ENCODE measurements around the gene MKI67. TPM values are rescaled to one million over a fixed set of nuclear protein-coding genes. Genes with fewer than 3 reads are reported as not detected.

Gene MKI67
- total and polyA plus RNA-seq, 2 donors (not counting 1 experiment from before 2014, with no cell fraction given): 0.36 to 0.47 TPM

- Histone ChIP-seq H3K27ac (ENCODE audit: low read length in 2 of 2) (no peak overlapping the region), H3K4me2 (replicated peaks; ENCODE audit: low read depth, low read length, poor library complexity, severe bottlenecking) (no peak overlapping the region), H3K9ac (ENCODE audit: low read length) (no peak overlapping the region), H2AFZ (ENCODE audit: insufficient read depth, low read depth, low read length, poor library complexity, severe bottlenecking) (no peak overlapping the region), H3K27me3 (replicated peaks in 1 of 4; ENCODE audit: control extremely low read depth in 1 of 4, control insufficient read depth in 3 of 4, insufficient read depth in 4 of 4, low read length in 3 of 4) (no peaks in the 10 kb centered on the region), H3K36me3 (replicated peaks in 1 of 2; ENCODE audit: control extremely low read depth in 1 of 2, control insufficient read depth in 1 of 2, extremely low read depth in 1 of 2, insufficient read depth in 2 of 2, low read length in 1 of 2) (peaks cover 4 to 42% of the 10 kb centered on the region in 2 experiments), H3K79me2 (ENCODE audit: control insufficient read depth, insufficient read depth, low read length) (no peaks in the 10 kb centered on the region), H3K9me3 (ENCODE audit: control extremely low read depth in 1 of 3, control insufficient read depth in 2 of 3, insufficient read depth in 1 of 3, low read length in 2 of 3) (no peaks in the 10 kb centered on the region), H3K4me3 (ENCODE audit: control extremely low read depth in 1 of 5, extremely low read depth in 1 of 5, insufficient read depth in 1 of 5, low read depth in 2 of 5, low read length in 4 of 5) (no peak overlapping the region), H4K20me1 (ENCODE audit: control insufficient read depth, insufficient read depth, low read length, poor library complexity, severe bottlenecking) (no peaks in the 10 kb centered on the region), H3K4me1 (ENCODE audit: control insufficient read depth in 2 of 2, insufficient read depth in 2 of 2, low read length in 2 of 2) (peaks cover 27 to 44% of the 10 kb centered on the region in 2 donors)
- ChIA-PET CTCF (interaction anchor here (0.9 to 20.7 kb wide), 4 partner anchors 10 to 154 kb away, joined by 3 to 524 read pairs (median 8); no protein-coding TSS in a partner anchor), POLR2A (interaction anchor here (1.7 kb wide), 1 partner anchor 12 kb away, joined by 5 read pairs; no protein-coding TSS in a partner anchor)
- no peak overlapping the region for H3K4me3 Mint-ChIP-seq
- DNase-seq (no peak), ATAC-seq (ENCODE audit: low read depth) (no peak)
- H3K4me1 Mint-ChIP-seq: peaks cover 48% of the 10 kb centered on the region
- no peaks in the 10 kb centered on the region for H3K27me3 Mint-ChIP-seq
- peak overlapping the region; percentile 1 for H3K27ac Mint-ChIP-seq
- TF ChIP-seq CTCF (IDR thresholded peaks at IDR 0.05) (no peak), EZH2 (IDR thresholded peaks at IDR 0.05; ENCODE audit: borderline replicate concordance, insufficient read depth, low read depth, low read length, poor library complexity, severe bottlenecking) (no peak)
- WGBS (ENCODE audit: insufficient coverage): 89% methylated on average over 9 of the region's 15 CpGs
- H3K9me3 Mint-ChIP-seq (ENCODE audit: insufficient read depth): no peaks in the 10 kb centered on the region
- intact Hi-C loops (cut with micrococcal nuclease): loop anchor here (1.0 kb wide), 1 partner anchor 12 kb away; no protein-coding TSS in a partner anchor
Measured at GRCh38 chr10:128059266-128059981, 66.8 kb downstream of the MKI67 start.

GRCh38 chr10:128058750-128059134, 67.5 kb downstream of the MKI67 start:
- no peak for TF ChIP-seq EZH2 (IDR thresholded peaks at IDR 0.05; ENCODE audit: borderline replicate concordance, insufficient read depth, low read depth, low read length, poor library complexity, severe bottlenecking)
- no peak for TF ChIP-seq CTCF (IDR thresholded peaks at IDR 0.05)
- no peak overlapping the region for H3K27ac Mint-ChIP-seq
- ChIA-PET POLR2A (interaction anchor here (1.7 kb wide), 1 partner anchor 11 kb away, joined by 5 read pairs; no protein-coding TSS in a partner anchor), CTCF (interaction anchor here (0.9 to 20.7 kb wide), 4 partner anchors 10 to 153 kb away, joined by 3 to 524 read pairs (median 8); no protein-coding TSS in a partner anchor)
- ATAC-seq (ENCODE audit: low read depth) (no peak), DNase-seq (no peak)
- no peaks in the 10 kb centered on the region for H3K9me3 ChIP-seq (ENCODE audit: control extremely low read depth in 1 of 3, control insufficient read depth in 2 of 3, insufficient read depth in 1 of 3, low read length in 2 of 3)
- H3K4me1 ChIP-seq (ENCODE audit: control insufficient read depth in 2 of 2, insufficient read depth in 2 of 2, low read length in 2 of 2): peaks cover 20 to 38% of the 10 kb centered on the region in 2 donors
- intact Hi-C loops (cut with micrococcal nuclease): loop anchor here (1.0 kb wide), 1 partner anchor 11 kb away; no protein-coding TSS in a partner anchor
- H3K27ac ChIP-seq (ENCODE audit: low read length in 2 of 2): no peak overlapping the region
- peaks cover 42% of the 10 kb centered on the region for H3K4me1 Mint-ChIP-seq
- H3K4me3 ChIP-seq (ENCODE audit: control extremely low read depth in 1 of 5, extremely low read depth in 1 of 5, insufficient read depth in 1 of 5, low read depth in 2 of 5, low read length in 4 of 5): no peak overlapping the region
- no peaks in the 10 kb centered on the region for H3K9me3 Mint-ChIP-seq (ENCODE audit: insufficient read depth)
- no peaks in the 10 kb centered on the region for H3K27me3 Mint-ChIP-seq
- no peak overlapping the region for H3K9ac ChIP-seq (ENCODE audit: low read length)
- H3K79me2 ChIP-seq (ENCODE audit: control insufficient read depth, insufficient read depth, low read length): no peaks in the 10 kb centered on the region
- no peaks in the 10 kb centered on the region for H4K20me1 ChIP-seq (ENCODE audit: control insufficient read depth, insufficient read depth, low read length, poor library complexity, severe bottlenecking)
- H3K4me2 ChIP-seq (replicated peaks; ENCODE audit: low read depth, low read length, poor library complexity, severe bottlenecking): no peak overlapping the region
- H2AFZ ChIP-seq (ENCODE audit: insufficient read depth, low read depth, low read length, poor library complexity, severe bottlenecking): no peak overlapping the region
- H3K36me3 ChIP-seq (replicated peaks in 1 of 2; ENCODE audit: control extremely low read depth in 1 of 2, control insufficient read depth in 1 of 2, extremely low read depth in 1 of 2, insufficient read depth in 2 of 2, low read length in 1 of 2): peaks cover 4 to 47% of the 10 kb centered on the region in 2 experiments
- no peaks in the 10 kb centered on the region for H3K27me3 ChIP-seq (replicated peaks in 1 of 4; ENCODE audit: control extremely low read depth in 1 of 4, control insufficient read depth in 3 of 4, insufficient read depth in 4 of 4, low read length in 3 of 4)
- no peak overlapping the region for H3K4me3 Mint-ChIP-seq

Data from B cell (primary cell).